ENCODE results near the gene SLC30A5. TPM values are rescaled to one million over a fixed set of nuclear protein-coding genes. Genes with fewer than 3 reads are reported as not detected.
"Not testable (repeated sequence)": the region's sequence is repeated elsewhere in the genome, so short reads cannot be mapped to it uniquely, and the experiment has no call there.

SLC30A5 gene
- total and polyA plus RNA-seq, 7 donors: 8.3 to 56.4 (median 37.2) TPM

GRCh38 chr5:69086206-69086605 is 7.6 kb upstream of the SLC30A5 start:
- Histone ChIP-seq H3K27me3 (peaks cover 0 to 4% (median 0%) of the 10 kb centered on the region in 3 donors), H3K4me3 (no peak overlapping the region), H3K9me3 (no peaks in the 10 kb centered on the region), H3K36me3 (no peaks in the 10 kb centered on the region), H3K4me1 (no peaks in the 10 kb centered on the region), H3K27ac (no peak overlapping the region)
- DNase-seq: no peak
- 77 to 90% methylated on average over 5 of the region's 5 CpGs for WGBS, 2 donors
- intact Hi-C loops (cut with DNase I): no loop called here
- TF ChIP-seq POLR2A (IDR thresholded peaks at IDR 0.05) (no peak), CTCF (IDR thresholded peaks at IDR 0.05) (no peak), POLR2AphosphoS5 (IDR thresholded peaks at IDR 0.05) (no peak), EP300 (IDR thresholded peaks at IDR 0.05) (no peak)

GRCh38 chr5:69088006-69088405 is 5.8 kb upstream of the SLC30A5 start:
- DNase-seq; H3K27ac ChIP-seq; H3K9me3 ChIP-seq; intact Hi-C loops (cut with DNase I); H3K4me3 ChIP-seq; H3K36me3 ChIP-seq; H3K27me3 ChIP-seq; H3K4me1 ChIP-seq: not testable (repeated sequence)
- 80 to 85% methylated on average over 7 of the region's 7 CpGs for WGBS, 2 donors

GRCh38 chr5:69090158-69090557 is 3.7 kb upstream of the SLC30A5 start:
- WGBS, 2 donors: 79 to 83% methylated on average over 3 of the region's 3 CpGs
- TF ChIP-seq CTCF (IDR thresholded peaks at IDR 0.05): no peak
- no peak for TF ChIP-seq EP300 (IDR thresholded peaks at IDR 0.05)
- TF ChIP-seq POLR2AphosphoS5 (IDR thresholded peaks at IDR 0.05): no peak
- no peak for TF ChIP-seq POLR2A (IDR thresholded peaks at IDR 0.05)
- no peak overlapping the region for H3K4me3 ChIP-seq
- H3K27ac ChIP-seq: no peak overlapping the region
- no peak for DNase-seq
- H3K4me1 ChIP-seq: peaks cover 0 to 11% (median 6%) of the 10 kb centered on the region in 4 donors
- H3K9me3 ChIP-seq: no peaks in the 10 kb centered on the region
- peaks cover 0 to 4% (median 0%) of the 10 kb centered on the region in 3 donors for H3K27me3 ChIP-seq
- no peaks in the 10 kb centered on the region for H3K36me3 ChIP-seq
- intact Hi-C loops (cut with DNase I): no loop called here

- TF ChIP-seq CTCF (IDR thresholded peaks at IDR 0.05) (no peak), POLR2AphosphoS5 (IDR thresholded peaks at IDR 0.05) (no peak), EP300 (IDR thresholded peaks at IDR 0.05) (no peak), POLR2A (IDR thresholded peaks at IDR 0.05) (no peak)
- no peak for DNase-seq
- WGBS, 2 donors: 93 to 95% methylated on average over 6 of the region's 6 CpGs
- no peak overlapping the region for H3K27ac ChIP-seq
- H3K9me3 ChIP-seq: no peaks in the 10 kb centered on the region
- H3K27me3 ChIP-seq: no peaks in the 10 kb centered on the region
- peaks cover 0 to 26% (median 17%) of the 10 kb centered on the region in 4 donors for H3K4me1 ChIP-seq
- H3K36me3 ChIP-seq: no peaks in the 10 kb centered on the region
- intact Hi-C loops (cut with DNase I): no loop called here
- no peak overlapping the region for H3K4me3 ChIP-seq
Observed at GRCh38 chr5:69091771-69092170, 2.0 kb upstream of the SLC30A5 start.

GRCh38 chr5:69092969-69093368 is 845 bp upstream of the SLC30A5 start:
- Histone ChIP-seq H3K4me1 (peaks cover 0 to 26% (median 17%) of the 10 kb centered on the region in 4 donors), H3K4me3 (no peak overlapping the region), H3K36me3 (no peaks in the 10 kb centered on the region), H3K27ac (peak overlapping the region in 1 of 4 donors; percentile 96), H3K27me3 (no peaks in the 10 kb centered on the region), H3K9me3 (no peaks in the 10 kb centered on the region)
- 82 to 90% methylated on average over 6 of the region's 6 CpGs for WGBS, 2 donors
- TF ChIP-seq POLR2A (IDR thresholded peaks at IDR 0.05) (no peak), EP300 (IDR thresholded peaks at IDR 0.05) (no peak)
- intact Hi-C loops (cut with DNase I): loop anchor here (1.0 kb wide), 2 partner anchors 50 to 124 kb away; a partner anchor contains a TSS
- DNase-seq: no peak

GRCh38 chr5:69099302-69099701 is 5.5 kb downstream of the SLC30A5 start:
- Histone ChIP-seq H3K4me1 (peaks cover 0 to 23% (median 17%) of the 10 kb centered on the region in 4 donors), H3K27ac (no peak overlapping the region), H3K4me3 (no peak overlapping the region), H3K9me3 (no peaks in the 10 kb centered on the region), H3K27me3 (no peaks in the 10 kb centered on the region), H3K36me3 (peaks cover 0 to 34% (median 9%) of the 10 kb centered on the region in 4 donors)
- no peak for DNase-seq
- intact Hi-C loops (cut with DNase I): no loop called here
- WGBS, 2 donors: 90 to 94% methylated on average over 3 of the region's 3 CpGs
- no peak for TF ChIP-seq EP300 (IDR thresholded peaks at IDR 0.05)
- TF ChIP-seq POLR2AphosphoS5 (IDR thresholded peaks at IDR 0.05): no peak
- no peak for TF ChIP-seq POLR2A (IDR thresholded peaks at IDR 0.05)
- no peak for TF ChIP-seq CTCF (IDR thresholded peaks at IDR 0.05)

Measured in sigmoid colon (tissue), 7 donors.